Mesenchymal stem cell (in vitro differentiated cells and primary cell): Measurements from ENCODE around the gene ARMS2.

Experiments
- DNase-seq: peaks from one replicate; pipeline ENCODE4 v3.0.0-alpha.2; 2013
- H2AFZ ChIP-seq: one replicate; pipeline ENCODE4 v1.6.1; 2013; ENCODE audit warnings: low read depth, mild to moderate bottlenecking, control low read depth, inconsistent platforms, low read length, moderate library complexity
- H2AK5ac ChIP-seq: 2 replicates; pipeline ENCODE4 v1.6.1; 2013; ENCODE audit warnings: low read length, moderate library complexity, mild to moderate bottlenecking, inconsistent platforms; ENCODE audit not compliant: severe bottlenecking
- H2BK120ac ChIP-seq: one replicate; pipeline ENCODE4 v1.6.1; 2013; ENCODE audit warnings: low read depth, mild to moderate bottlenecking, inconsistent platforms, low read length, moderate library complexity
- H2BK12ac ChIP-seq, 2 experiments: one replicate each; pipeline ENCODE4 v1.6.1; 2013; ENCODE audit warnings: inconsistent platforms in 2 of 2, low read length in 2 of 2, mild to moderate bottlenecking in 2 of 2, moderate library complexity in 2 of 2, control low read depth in 1 of 2
- H2BK15ac ChIP-seq: one replicate; pipeline ENCODE4 v1.6.1; 2013; ENCODE audit warnings: mild to moderate bottlenecking, low read depth, inconsistent platforms; ENCODE audit not compliant: poor library complexity, severe bottlenecking
- H2BK5ac ChIP-seq: 2 replicates; pipeline ENCODE4 v1.6.1; 2013; ENCODE audit warnings: low read depth, mild to moderate bottlenecking, low read length, control low read depth, inconsistent platforms; ENCODE audit not compliant: poor library complexity, severe bottlenecking
- H3K14ac ChIP-seq, 2 experiments: one replicate each; pipeline ENCODE4 v1.6.1; 2013; ENCODE audit warnings: inconsistent platforms in 2 of 2, low read length in 2 of 2, control low read depth in 1 of 2, mild to moderate bottlenecking in 1 of 2, moderate library complexity in 1 of 2
- H3K18ac ChIP-seq, 2 experiments: one replicate each; pipeline ENCODE4 v1.6.1; 2013; ENCODE audit warnings: inconsistent platforms in 2 of 2, low read length in 2 of 2, control low read depth in 1 of 2, low read depth in 1 of 2, mild to moderate bottlenecking in 1 of 2
- H3K23ac ChIP-seq, 2 experiments: one replicate each; pipeline ENCODE4 v1.6.1; 2013; ENCODE audit warnings: inconsistent platforms in 2 of 2, low read length in 2 of 2, mild to moderate bottlenecking in 2 of 2, moderate library complexity in 2 of 2, control low read depth in 1 of 2
- H3K27ac ChIP-seq: 2 replicates; pipeline ENCODE4 v1.5.1; 2013; ENCODE audit warnings: mild to moderate bottlenecking, moderate library complexity, low read length, control low read depth, inconsistent platforms; ENCODE audit not compliant: poor library complexity, severe bottlenecking
- H3K27me3 ChIP-seq, 2 experiments: 2 replicates each; pipeline versions ENCODE4 v1.6.1 to v1.7.0; 2013; ENCODE audit warnings: low read length in 2 of 2, mild to moderate bottlenecking in 2 of 2, moderate library complexity in 2 of 2, control low read depth in 1 of 2, inconsistent platforms in 1 of 2; ENCODE audit not compliant: control insufficient read depth in 1 of 2, insufficient read depth in 1 of 2
- H3K36me3 ChIP-seq, 2 experiments: 2 replicates each; pipeline versions ENCODE4 v1.6.1 to v1.7.0; 2013; ENCODE audit warnings: low read length in 2 of 2, control low read depth in 1 of 2, inconsistent platforms in 1 of 2, low read depth in 1 of 2, mild to moderate bottlenecking in 1 of 2; ENCODE audit not compliant: insufficient read depth in 2 of 2, control insufficient read depth in 1 of 2
- H3K4ac ChIP-seq, 2 experiments: one replicate each; pipeline ENCODE4 v1.6.1; 2013; ENCODE audit warnings: inconsistent platforms in 2 of 2, low read length in 2 of 2, mild to moderate bottlenecking in 2 of 2, moderate library complexity in 2 of 2, control low read depth in 1 of 2, low read depth in 1 of 2
- H3K4me1 ChIP-seq: 2 replicates; pipeline ENCODE4 v1.6.1; 2013; ENCODE audit warnings: low read depth, low read length, control low read depth; ENCODE audit not compliant: control insufficient read depth, insufficient read depth
- H3K4me2 ChIP-seq: 2 replicates; pipeline ENCODE4 v1.6.1; 2013; ENCODE audit warnings: low read length, mild to moderate bottlenecking, inconsistent platforms; ENCODE audit not compliant: poor library complexity, severe bottlenecking
- H3K4me3 ChIP-seq, 2 experiments: 2 replicates each; pipeline versions ENCODE4 v1.5.1 to v1.7.0; 2013; ENCODE audit warnings: low read length in 2 of 2, mild to moderate bottlenecking in 2 of 2, control low read depth in 1 of 2, low read depth in 1 of 2; ENCODE audit not compliant: insufficient read depth in 1 of 2
- H3K79me1 ChIP-seq: replicated peaks from 2 replicates; pipeline ENCODE4 v1.6.1; 2013; ENCODE audit warnings: mild to moderate bottlenecking, control low read depth, low read length, inconsistent platforms; ENCODE audit not compliant: poor library complexity, severe bottlenecking
- H3K9ac ChIP-seq: 2 replicates; pipeline ENCODE4 v1.7.0; 2013; ENCODE audit warnings: mild to moderate bottlenecking, low read length, moderate library complexity
- H3K9me3 ChIP-seq: 2 replicates; pipeline ENCODE4 v1.7.0; 2013; ENCODE audit warnings: mild to moderate bottlenecking, low read length; ENCODE audit not compliant: control insufficient read depth
- H4K8ac ChIP-seq: one replicate; pipeline ENCODE4 v1.6.1; 2013; ENCODE audit warnings: inconsistent platforms, mild to moderate bottlenecking, low read length, moderate library complexity
- H4K91ac ChIP-seq: one replicate; pipeline ENCODE4 v1.6.1; 2013; ENCODE audit warnings: mild to moderate bottlenecking, low read length, inconsistent platforms
- WGBS: methylation state at CpG from one replicate; pipeline ENCODE4 v1.1.7; 2013; ENCODE audit warnings: mixed read lengths; 5-methylcytosine and 5-hydroxymethylcytosine counted together

ARMS2 gene

DNA sequence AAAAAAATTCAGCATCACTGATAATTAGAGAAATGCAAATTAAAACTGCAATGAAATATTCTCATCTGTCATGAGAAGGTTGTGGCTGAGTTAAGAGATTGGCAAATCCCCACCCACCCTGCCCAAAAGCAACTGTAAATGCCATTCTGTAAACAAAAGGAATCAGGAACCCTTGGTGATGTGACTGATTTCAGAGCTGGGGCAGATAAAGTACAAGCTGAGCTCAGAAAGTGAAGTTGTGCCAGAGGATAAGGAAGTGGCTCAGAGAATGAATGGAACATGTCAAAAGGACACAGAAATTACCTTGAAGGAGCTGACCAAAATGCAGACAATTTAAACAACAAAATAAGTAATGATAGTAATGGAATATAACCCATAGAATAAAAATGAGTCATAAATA is 32.7 kb upstream of the ARMS2 start:
- Histone ChIP-seq H4K91ac (no peak overlapping the region), H3K4me2 (no peak overlapping the region), H2BK12ac (no peak overlapping the region), H2BK120ac (no peak overlapping the region), H3K27me3 (no peaks in the 10 kb centered on the region), H2BK15ac (no peak overlapping the region), H3K27ac (no peak overlapping the region), H2AK5ac (no peak overlapping the region), H3K4me1 (no peaks in the 10 kb centered on the region), H2AFZ (no peak overlapping the region), H3K23ac (no peak overlapping the region), H3K9me3 (no peaks in the 10 kb centered on the region), H2BK5ac (no peak overlapping the region), H3K18ac (no peak overlapping the region), H3K36me3 (peaks cover 2 to 34% of the 10 kb centered on the region in 2 experiments), H3K4me3 (no peak overlapping the region), H4K8ac (no peak overlapping the region), H3K4ac (no peak overlapping the region), H3K14ac (no peak overlapping the region), H3K9ac (no peak overlapping the region), H3K79me1 (peaks cover 11% of the 10 kb centered on the region)
- no peak for DNase-seq

DNA sequence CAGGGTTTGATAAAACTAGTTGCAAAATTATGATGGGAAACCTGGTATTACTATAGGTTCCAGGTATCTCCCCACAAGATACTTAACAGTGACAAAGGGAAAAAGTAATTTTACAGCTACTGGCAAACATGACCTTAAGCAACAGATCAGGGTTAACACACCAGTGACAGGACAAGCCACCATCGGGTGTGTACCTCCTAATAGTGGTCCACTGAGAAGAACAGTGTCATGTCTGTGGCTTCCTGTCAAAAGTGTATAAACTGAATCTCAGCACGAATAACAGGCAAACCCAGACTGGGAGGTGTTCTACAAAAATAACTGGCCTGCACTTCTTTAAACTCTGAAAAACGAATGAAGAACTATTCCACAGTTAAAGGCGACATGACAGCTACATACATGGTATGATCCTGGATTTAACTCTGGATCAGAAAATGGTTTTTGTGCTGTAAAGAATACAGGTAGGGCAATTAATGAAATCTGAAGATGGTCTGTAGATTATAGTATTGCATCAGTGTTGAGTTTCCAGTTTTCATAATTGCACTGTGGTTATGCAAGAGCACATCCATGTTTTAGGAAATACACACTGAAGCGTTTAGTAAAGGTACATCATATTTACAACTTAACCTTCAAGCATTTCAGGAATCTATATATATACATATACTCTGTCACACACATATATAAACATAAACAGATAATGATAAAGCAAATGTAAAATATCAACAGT is 32.0 kb upstream of the ARMS2 start:
- H3K14ac ChIP-seq: no peak overlapping the region
- H2BK12ac ChIP-seq: no peak overlapping the region
- no peak overlapping the region for H4K91ac ChIP-seq
- H3K4me1 ChIP-seq: no peaks in the 10 kb centered on the region
- no peak overlapping the region for H2AFZ ChIP-seq
- no peak overlapping the region for H2BK5ac ChIP-seq
- peaks cover 2 to 38% of the 10 kb centered on the region in 2 experiments for H3K36me3 ChIP-seq
- no peak overlapping the region for H3K23ac ChIP-seq
- no peak overlapping the region for H3K4ac ChIP-seq
- 92% methylated on average over 5 of the region's 5 CpGs for WGBS
- no peaks in the 10 kb centered on the region for H3K27me3 ChIP-seq
- H3K27ac ChIP-seq: no peak overlapping the region
- no peak overlapping the region for H2AK5ac ChIP-seq
- H2BK15ac ChIP-seq: no peak overlapping the region
- no peak overlapping the region for H4K8ac ChIP-seq
- H3K9ac ChIP-seq: no peak overlapping the region
- H3K4me3 ChIP-seq: no peak overlapping the region
- no peak overlapping the region for H3K4me2 ChIP-seq
- no peak overlapping the region for H2BK120ac ChIP-seq
- H3K18ac ChIP-seq: peak overlapping the region in 1 of 2 experiments; percentile 24
- peaks cover 11% of the 10 kb centered on the region for H3K79me1 ChIP-seq
- H3K9me3 ChIP-seq: no peaks in the 10 kb centered on the region
- DNase-seq: no peak

DNA sequence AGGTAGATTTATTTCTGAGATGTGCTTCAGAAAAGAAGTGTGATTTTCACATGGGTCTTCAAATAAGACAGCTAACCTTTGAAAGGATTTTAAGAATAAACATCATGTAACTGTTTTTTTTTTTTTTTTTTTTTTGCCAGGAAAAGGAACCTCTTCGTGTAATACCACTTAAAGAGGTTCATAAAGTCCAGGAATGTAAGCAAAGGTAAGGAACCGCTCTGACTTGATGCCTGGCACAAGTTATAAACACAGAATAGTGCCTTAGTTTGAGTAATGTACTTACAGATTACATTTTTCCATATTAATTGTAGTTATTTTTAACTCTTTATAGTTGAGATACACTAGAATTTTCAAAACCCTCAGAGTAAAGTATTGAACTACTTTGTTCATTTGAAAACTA is 30.4 kb upstream of the ARMS2 start:
- H3K23ac ChIP-seq: no peak overlapping the region
- H4K91ac ChIP-seq: no peak overlapping the region
- peaks cover 6% of the 10 kb centered on the region for H3K79me1 ChIP-seq
- H3K4ac ChIP-seq: no peak overlapping the region
- H3K27me3 ChIP-seq: no peaks in the 10 kb centered on the region
- no peak overlapping the region for H2AK5ac ChIP-seq
- no peaks in the 10 kb centered on the region for H3K4me1 ChIP-seq
- H3K9ac ChIP-seq: no peak overlapping the region
- 100% methylated on average over 2 of the region's 2 CpGs for WGBS
- H2BK12ac ChIP-seq: no peak overlapping the region
- H2BK120ac ChIP-seq: no peak overlapping the region
- no peak overlapping the region for H3K4me3 ChIP-seq
- no peak overlapping the region for H2BK15ac ChIP-seq
- H3K18ac ChIP-seq: no peak overlapping the region
- H3K14ac ChIP-seq: no peak overlapping the region
- H3K36me3 ChIP-seq: peaks cover 5 to 43% of the 10 kb centered on the region in 2 experiments
- DNase-seq: no peak
- no peak overlapping the region for H3K4me2 ChIP-seq
- no peak overlapping the region for H2AFZ ChIP-seq
- no peak overlapping the region for H3K27ac ChIP-seq
- H2BK5ac ChIP-seq: no peak overlapping the region
- H3K9me3 ChIP-seq: no peaks in the 10 kb centered on the region
- H4K8ac ChIP-seq: no peak overlapping the region

DNA sequence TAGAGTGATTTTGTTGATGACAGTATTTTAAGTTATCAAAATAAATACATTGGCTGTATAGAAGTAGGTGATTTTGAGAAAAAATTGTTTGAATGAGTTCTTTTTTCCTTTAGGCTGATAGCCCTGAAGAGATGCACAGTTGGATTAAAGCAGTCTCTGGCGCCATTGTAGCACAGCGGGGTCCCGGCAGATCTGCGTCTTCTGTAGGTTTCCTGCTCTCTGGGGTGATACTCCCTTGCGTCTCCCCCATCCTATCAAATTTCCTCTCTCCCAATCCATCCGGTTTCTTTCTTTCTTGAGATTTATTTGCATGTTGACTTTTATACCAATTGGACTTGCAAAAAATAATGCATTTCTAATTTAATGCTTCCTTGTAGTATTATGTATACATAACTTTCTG is 27.6 kb upstream of the ARMS2 start:
- H3K27me3 ChIP-seq: no peaks in the 10 kb centered on the region
- H3K4me3 ChIP-seq: no peak overlapping the region
- H3K27ac ChIP-seq: no peak overlapping the region
- no peaks in the 10 kb centered on the region for H3K9me3 ChIP-seq
- H3K23ac ChIP-seq: no peak overlapping the region
- H4K8ac ChIP-seq: no peak overlapping the region
- no peak overlapping the region for H2AK5ac ChIP-seq
- no peak for DNase-seq
- no peak overlapping the region for H3K14ac ChIP-seq
- H2BK5ac ChIP-seq: no peak overlapping the region
- H3K36me3 ChIP-seq: peaks cover 11 to 56% of the 10 kb centered on the region in 2 experiments
- no peak overlapping the region for H3K18ac ChIP-seq
- H2BK15ac ChIP-seq: no peak overlapping the region
- no peak overlapping the region for H3K4ac ChIP-seq
- H3K4me1 ChIP-seq: no peaks in the 10 kb centered on the region
- WGBS: 100% methylated on average over 4 of the region's 6 CpGs
- no peak overlapping the region for H4K91ac ChIP-seq
- H2BK12ac ChIP-seq: no peak overlapping the region
- no peak overlapping the region for H2AFZ ChIP-seq
- no peak overlapping the region for H3K9ac ChIP-seq
- no peak overlapping the region for H2BK120ac ChIP-seq
- peaks cover 10% of the 10 kb centered on the region for H3K79me1 ChIP-seq
- no peak overlapping the region for H3K4me2 ChIP-seq
